ENCODE results near the gene TNFSF13B. TPM values are rescaled to one million over a fixed set of nuclear protein-coding genes. Genes with fewer than 3 reads are reported as not detected.

The TNFSF13B gene
- total RNA-seq, 2 experiments from 2014 or later, result 11.5 to 11.8 TPM

- DNase-seq, result no peak
- Mint-ChIP-seq H3K27ac (no peak overlapping the region), H3K36me3 (no peaks in the 10 kb centered on the region), H3K4me3 (no peak overlapping the region), H3K4me1 (peaks cover 5% of the 10 kb centered on the region), H3K9me3 (no peaks in the 10 kb centered on the region), H3K27me3 (peaks cover 12% of the 10 kb centered on the region)
- POLR2A ChIA-PET, result no interaction called here
- ATAC-seq (ENCODE audit: low read depth), result no peak
These were observed 73.1 kb downstream of the TNFSF13B start for GRCh38 chr13:108342369-108343289.

- Mint-ChIP-seq H3K9me3 (no peaks in the 10 kb centered on the region), H3K27ac (no peak overlapping the region), H3K4me1 (peaks cover 5% of the 10 kb centered on the region), H3K27me3 (peaks cover 2% of the 10 kb centered on the region), H3K4me3 (no peak overlapping the region), H3K36me3 (no peaks in the 10 kb centered on the region)
- POLR2A ChIA-PET, result no interaction called here
- DNase-seq (no peak), ATAC-seq (ENCODE audit: low read depth) (no peak)
These were observed 75.5 kb downstream of the TNFSF13B start for GRCh38 chr13:108345016-108345415.

- Mint-ChIP-seq H3K36me3 (no peaks in the 10 kb centered on the region), H3K9me3 (no peaks in the 10 kb centered on the region), H3K27me3 (peaks cover 4% of the 10 kb centered on the region), H3K4me1 (peaks cover 5% of the 10 kb centered on the region), H3K27ac (no peak overlapping the region), H3K4me3 (no peak overlapping the region)
- POLR2A ChIA-PET, result no interaction called here
- ATAC-seq (ENCODE audit: low read depth), result no peak
- no peak for DNase-seq
These were observed 76.9 kb downstream of the TNFSF13B start for GRCh38 chr13:108346376-108346775.

- Mint-ChIP-seq H3K36me3 (no peaks in the 10 kb centered on the region), H3K4me1 (no peaks in the 10 kb centered on the region), H3K9me3 (no peaks in the 10 kb centered on the region), H3K27ac (no peak overlapping the region), H3K27me3 (peaks cover 4% of the 10 kb centered on the region), H3K4me3 (no peak overlapping the region)
- no peak for DNase-seq
- ATAC-seq (ENCODE audit: low read depth), result no peak
- POLR2A ChIA-PET, result no interaction called here
These were observed 79.8 kb downstream of the TNFSF13B start for GRCh38 chr13:108349269-108349668.

GRCh38 chr13:108350579-108350978 lies 81.1 kb downstream of the TNFSF13B start:
- Mint-ChIP-seq H3K4me3 (no peak overlapping the region), H3K9me3 (no peaks in the 10 kb centered on the region), H3K27ac (no peak overlapping the region), H3K36me3 (no peaks in the 10 kb centered on the region), H3K4me1 (no peaks in the 10 kb centered on the region), H3K27me3 (peaks cover 4% of the 10 kb centered on the region)
- DNase-seq (no peak), ATAC-seq (ENCODE audit: low read depth) (no peak)
- POLR2A ChIA-PET, result no interaction called here

GRCh38 chr13:108352599-108352998 lies 83.1 kb downstream of the TNFSF13B start:
- Mint-ChIP-seq H3K9me3 (no peaks in the 10 kb centered on the region), H3K27ac (no peak overlapping the region), H3K36me3 (no peaks in the 10 kb centered on the region), H3K27me3 (peaks cover 2% of the 10 kb centered on the region), H3K4me3 (no peak overlapping the region), H3K4me1 (no peaks in the 10 kb centered on the region)
- ATAC-seq (ENCODE audit: low read depth) (no peak), DNase-seq (no peak)
- POLR2A ChIA-PET, result no interaction called here

- POLR2A ChIA-PET, result no interaction called here
- H3K27me3 Mint-ChIP-seq, result peaks cover 4% of the 10 kb centered on the region
These were observed 87.7 kb downstream of the TNFSF13B start for GRCh38 chr13:108357228-108357627.

More at GRCh38 chr13:108357228-108357627, 87.7 kb downstream of the TNFSF13B start:
- no peaks in the 10 kb centered on the region for H3K4me1 Mint-ChIP-seq
- H3K9me3 Mint-ChIP-seq, result no peaks in the 10 kb centered on the region
- DNase-seq (no peak), ATAC-seq (ENCODE audit: low read depth) (no peak)
- H3K4me3 Mint-ChIP-seq, result no peak overlapping the region
- H3K36me3 Mint-ChIP-seq, result no peaks in the 10 kb centered on the region
- no peak overlapping the region for H3K27ac Mint-ChIP-seq

Other genes starting within 250 kb of the TNFSF13B start
- gene LIG4, start 54.2 kb upstream of the TNFSF13B start, total RNA-seq, result 10 to 100 TPM; 10.7 to 11.4 TPM
- gene ABHD13, start 51.3 kb upstream of the TNFSF13B start, total RNA-seq, result 10 to 100 TPM; 10.1 to 11.5 TPM